ENCODE data around the gene SMARCC2.

SMARCC2 gene

DNA sequence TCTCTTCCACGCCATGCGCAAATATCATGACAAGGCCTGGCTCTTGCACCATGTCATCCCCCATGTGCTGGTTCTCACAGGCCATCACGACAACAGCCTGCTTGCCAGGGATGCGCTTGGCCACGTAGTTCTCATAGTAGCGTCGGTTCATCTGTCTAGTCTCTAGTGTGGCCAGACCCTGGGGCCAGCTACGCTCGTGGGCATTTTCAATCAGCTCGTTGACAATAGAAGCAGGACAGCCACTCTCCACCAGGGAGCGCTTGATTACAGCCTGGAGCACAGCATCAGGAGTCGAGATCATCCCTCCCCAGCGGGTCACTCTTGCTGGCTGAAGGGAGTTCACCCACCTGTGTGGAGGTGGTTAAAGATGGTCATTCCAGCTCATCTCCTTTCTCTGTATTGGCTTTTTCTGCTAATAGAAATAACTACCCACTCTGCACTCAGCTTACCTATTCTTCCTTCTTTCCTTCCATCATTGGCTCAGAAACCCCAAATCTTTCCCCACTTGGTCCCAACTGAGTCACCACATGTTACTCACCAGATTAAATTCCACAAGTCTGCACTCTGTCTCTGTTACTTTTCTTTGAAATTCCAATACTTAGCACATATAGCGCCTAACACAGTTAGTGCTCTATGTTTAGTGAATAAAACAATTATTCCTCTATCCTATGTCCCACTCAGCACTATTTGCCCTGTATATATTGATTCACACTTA, 17.3 kb upstream of the SMARCC2 start:
- peaks cover 64% of the 10 kb centered on the region for H3K36me3 ChIP-seq (replicated peaks)
- no peak overlapping the region for H3K4me3 ChIP-seq (ENCODE audit: low read depth, low read length)
- in situ Hi-C loops (cut with HindIII; ENCODE audit: low pct_ligation_motif_present, low sequenced_read_pairs), result no loop called here
- TF ChIP-seq, protein P1, sequence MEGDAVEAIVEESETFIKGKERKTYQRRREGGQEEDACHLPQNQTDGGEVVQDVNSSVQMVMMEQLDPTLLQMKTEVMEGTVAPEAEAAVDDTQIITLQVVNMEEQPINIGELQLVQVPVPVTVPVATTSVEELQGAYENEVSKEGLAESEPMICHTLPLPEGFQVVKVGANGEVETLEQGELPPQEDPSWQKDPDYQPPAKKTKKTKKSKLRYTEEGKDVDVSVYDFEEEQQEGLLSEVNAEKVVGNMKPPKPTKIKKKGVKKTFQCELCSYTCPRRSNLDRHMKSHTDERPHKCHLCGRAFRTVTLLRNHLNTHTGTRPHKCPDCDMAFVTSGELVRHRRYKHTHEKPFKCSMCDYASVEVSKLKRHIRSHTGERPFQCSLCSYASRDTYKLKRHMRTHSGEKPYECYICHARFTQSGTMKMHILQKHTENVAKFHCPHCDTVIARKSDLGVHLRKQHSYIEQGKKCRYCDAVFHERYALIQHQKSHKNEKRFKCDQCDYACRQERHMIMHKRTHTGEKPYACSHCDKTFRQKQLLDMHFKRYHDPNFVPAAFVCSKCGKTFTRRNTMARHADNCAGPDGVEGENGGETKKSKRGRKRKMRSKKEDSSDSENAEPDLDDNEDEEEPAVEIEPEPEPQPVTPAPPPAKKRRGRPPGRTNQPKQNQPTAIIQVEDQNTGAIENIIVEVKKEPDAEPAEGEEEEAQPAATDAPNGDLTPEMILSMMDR (IDR thresholded peaks at IDR 0.05; ENCODE audit: low read depth, low read length, missing control alignments), result peak; percentile 85
- H3K27ac ChIP-seq, result no peak overlapping the region
- no peaks in the 10 kb centered on the region for H3K27me3 ChIP-seq (replicated peaks)
- peak; percentile 62 for DNase-seq

DNA sequence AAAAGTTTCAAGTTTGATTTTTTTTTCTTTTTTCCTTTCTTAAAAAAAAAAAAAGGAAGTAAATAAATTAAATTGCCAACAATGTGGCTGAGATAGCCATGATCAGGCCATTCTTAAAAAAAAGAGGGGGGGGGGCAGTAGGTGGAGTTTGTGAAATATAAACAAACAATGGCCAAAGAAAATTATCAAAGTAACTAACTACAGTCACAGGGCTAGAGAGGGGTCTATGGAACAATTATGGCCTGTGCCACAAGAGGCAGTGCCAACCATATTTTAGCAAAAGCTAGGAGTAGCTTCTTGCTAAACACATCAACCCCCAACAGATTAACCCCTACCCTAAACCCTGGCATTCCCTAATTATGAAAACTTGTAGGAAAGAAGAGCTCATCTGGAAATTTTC, 16.2 kb upstream of the SMARCC2 start:
- no peak overlapping the region for H3K4me3 ChIP-seq (ENCODE audit: low read depth, low read length)
- TF ChIP-seq, protein P1 (IDR thresholded peaks at IDR 0.05; ENCODE audit: low read depth, low read length, missing control alignments), result peak; percentile 15
- no peaks in the 10 kb centered on the region for H3K27me3 ChIP-seq (replicated peaks)
- H3K27ac ChIP-seq, result no peak overlapping the region
- no peak for DNase-seq
- in situ Hi-C loops (cut with HindIII; ENCODE audit: low pct_ligation_motif_present, low sequenced_read_pairs), result no loop called here
- peaks cover 54% of the 10 kb centered on the region for H3K36me3 ChIP-seq (replicated peaks)

DNA sequence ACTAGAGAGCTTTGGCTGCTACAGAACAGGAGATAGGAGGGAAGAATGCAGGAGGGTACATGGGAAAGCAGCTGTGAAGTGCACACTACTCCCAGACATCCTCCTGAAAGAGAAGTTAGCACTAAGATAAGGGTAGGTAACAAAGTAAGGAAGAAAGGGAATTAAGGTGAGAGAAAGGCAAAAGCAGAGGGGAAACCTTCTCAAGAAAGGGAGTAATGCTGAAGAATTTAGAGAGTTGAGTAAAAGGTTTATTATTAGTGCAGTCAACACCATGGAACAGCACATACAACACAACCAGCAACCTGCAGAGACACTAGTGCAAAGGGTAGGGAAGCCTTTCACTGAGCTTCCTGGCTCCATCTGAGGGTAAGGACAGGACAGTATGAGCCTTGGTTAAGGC, 15.0 kb upstream of the SMARCC2 start:
- Histone ChIP-seq H3K4me3 (ENCODE audit: low read depth, low read length) (no peak overlapping the region), H3K36me3 (replicated peaks) (peaks cover 43% of the 10 kb centered on the region), H3K27ac (no peak overlapping the region), H3K27me3 (replicated peaks) (no peaks in the 10 kb centered on the region)
- in situ Hi-C loops (cut with HindIII; ENCODE audit: low pct_ligation_motif_present, low sequenced_read_pairs), result no loop called here
- no peak for DNase-seq
- TF ChIP-seq, protein P1 (IDR thresholded peaks at IDR 0.05; ENCODE audit: low read depth, low read length, missing control alignments), result no peak

DNA sequence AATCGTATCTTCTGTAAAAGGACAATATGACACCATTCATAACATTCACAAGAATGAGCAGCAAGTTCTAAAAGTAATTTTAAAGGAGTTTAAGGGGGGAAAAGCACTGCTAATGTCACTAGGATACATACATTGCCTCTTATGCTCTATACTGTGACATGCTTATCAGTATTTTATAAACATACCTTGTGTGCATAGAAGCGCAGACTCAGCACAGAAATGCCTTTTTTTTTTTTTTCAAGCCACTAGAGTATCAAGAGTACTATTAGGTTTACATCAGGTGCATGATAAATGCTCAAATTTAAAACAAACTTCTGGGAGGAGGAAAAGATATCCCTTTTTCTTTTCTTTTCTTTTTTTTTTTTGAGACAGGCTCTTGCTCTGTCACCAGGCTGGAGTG, 13.6 kb upstream of the SMARCC2 start:
- Histone ChIP-seq H3K4me3 (ENCODE audit: low read depth, low read length) (no peak overlapping the region), H3K27ac (no peak overlapping the region), H3K27me3 (replicated peaks) (no peaks in the 10 kb centered on the region), H3K36me3 (replicated peaks) (peaks cover 38% of the 10 kb centered on the region)
- in situ Hi-C loops (cut with HindIII; ENCODE audit: low pct_ligation_motif_present, low sequenced_read_pairs), result no loop called here
- DNase-seq, result no peak
- TF ChIP-seq, protein P1 (IDR thresholded peaks at IDR 0.05; ENCODE audit: low read depth, low read length, missing control alignments), result no peak

DNA sequence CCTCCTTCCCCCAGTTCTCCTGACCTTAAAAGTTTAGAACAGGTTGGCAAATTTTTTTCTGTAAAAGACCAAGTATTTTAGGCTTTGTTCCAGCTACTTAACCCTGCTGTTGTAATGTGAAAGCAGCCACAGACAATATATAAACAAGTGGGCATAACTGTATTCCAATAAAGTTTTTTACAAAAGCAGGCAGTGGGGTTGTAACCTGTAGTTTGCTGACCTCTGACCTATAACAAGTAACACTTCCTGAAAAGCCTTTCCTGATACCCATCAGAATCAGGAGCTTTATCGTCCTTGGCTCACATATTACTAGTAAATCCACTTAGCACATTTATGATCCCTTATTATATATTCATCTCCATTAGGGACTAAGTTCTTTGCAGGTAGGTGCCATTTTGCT, 13.1 kb upstream of the SMARCC2 start:
- no peak for DNase-seq
- in situ Hi-C loops (cut with HindIII; ENCODE audit: low pct_ligation_motif_present, low sequenced_read_pairs), result no loop called here
- H3K36me3 ChIP-seq (replicated peaks), result peaks cover 34% of the 10 kb centered on the region
- TF ChIP-seq, protein P1 (IDR thresholded peaks at IDR 0.05; ENCODE audit: low read depth, low read length, missing control alignments), result no peak
- no peak overlapping the region for H3K27ac ChIP-seq
- H3K27me3 ChIP-seq (replicated peaks), result no peaks in the 10 kb centered on the region
- no peak overlapping the region for H3K4me3 ChIP-seq (ENCODE audit: low read depth, low read length)

DNA sequence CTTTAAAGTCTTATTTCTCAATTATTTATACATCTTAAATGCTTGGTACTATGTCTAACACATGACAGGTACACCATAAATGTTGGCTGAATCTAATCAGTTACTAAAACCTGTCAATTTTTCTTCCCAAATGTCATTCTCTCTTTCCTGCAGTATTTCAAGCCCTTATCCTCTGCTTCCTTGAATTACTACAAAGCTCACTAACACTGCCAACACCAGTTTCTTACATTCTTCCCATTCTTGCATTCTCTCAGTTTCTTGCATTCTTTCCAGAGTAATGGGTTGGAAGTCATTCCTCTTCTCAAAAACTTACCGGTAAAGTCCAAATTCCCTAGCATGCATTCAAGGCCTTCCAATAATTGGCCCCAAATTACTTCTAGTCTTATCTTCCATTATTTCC, 9.6 kb upstream of the SMARCC2 start:
- Histone ChIP-seq H3K36me3 (replicated peaks) (peaks cover under 1% of the 10 kb centered on the region), H3K4me3 (ENCODE audit: low read depth, low read length) (no peak overlapping the region), H3K27ac (no peak overlapping the region), H3K27me3 (replicated peaks) (no peaks in the 10 kb centered on the region)
- in situ Hi-C loops (cut with HindIII; ENCODE audit: low pct_ligation_motif_present, low sequenced_read_pairs), result no loop called here
- DNase-seq, result no peak
- TF ChIP-seq, protein P1 (IDR thresholded peaks at IDR 0.05; ENCODE audit: low read depth, low read length, missing control alignments), result no peak
